Measurements from ENCODE around the gene CABLES1.

CABLES1 gene

DNA sequence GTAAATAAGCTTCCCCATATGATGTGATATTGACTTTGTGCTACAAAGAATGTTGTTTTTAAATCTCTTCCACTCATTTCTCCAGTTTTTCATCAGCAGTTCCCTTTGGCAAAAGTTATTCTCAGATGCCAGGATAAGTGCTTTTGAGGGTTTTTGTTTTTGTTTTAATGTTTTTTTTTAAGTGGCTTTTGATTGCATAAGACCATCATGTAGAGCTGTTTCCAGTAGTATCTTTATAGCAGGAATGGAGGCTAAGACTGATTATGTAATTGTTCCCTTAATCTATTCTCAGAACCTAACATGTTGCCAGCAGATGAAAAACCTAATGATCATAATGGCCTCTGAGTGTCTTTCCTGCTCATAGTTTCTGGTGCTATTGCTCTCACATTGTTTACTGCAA is 77.9 kb downstream of the CABLES1 start:
- no peaks in the 10 kb centered on the region for H3K27me3 ChIP-seq (ENCODE audit: insufficient read depth, poor library complexity, severe bottlenecking)
- no peak for DNase-seq (ENCODE audit: low read depth in 1 of 2, low spot score in 1 of 2)
- no peak overlapping the region for H3K27ac ChIP-seq (replicated peaks)
- no peak for TF ChIP-seq POLR2AphosphoS5 (IDR thresholded peaks at IDR 0.05; ENCODE audit: low read depth)
- TF ChIP-seq, protein P1, sequence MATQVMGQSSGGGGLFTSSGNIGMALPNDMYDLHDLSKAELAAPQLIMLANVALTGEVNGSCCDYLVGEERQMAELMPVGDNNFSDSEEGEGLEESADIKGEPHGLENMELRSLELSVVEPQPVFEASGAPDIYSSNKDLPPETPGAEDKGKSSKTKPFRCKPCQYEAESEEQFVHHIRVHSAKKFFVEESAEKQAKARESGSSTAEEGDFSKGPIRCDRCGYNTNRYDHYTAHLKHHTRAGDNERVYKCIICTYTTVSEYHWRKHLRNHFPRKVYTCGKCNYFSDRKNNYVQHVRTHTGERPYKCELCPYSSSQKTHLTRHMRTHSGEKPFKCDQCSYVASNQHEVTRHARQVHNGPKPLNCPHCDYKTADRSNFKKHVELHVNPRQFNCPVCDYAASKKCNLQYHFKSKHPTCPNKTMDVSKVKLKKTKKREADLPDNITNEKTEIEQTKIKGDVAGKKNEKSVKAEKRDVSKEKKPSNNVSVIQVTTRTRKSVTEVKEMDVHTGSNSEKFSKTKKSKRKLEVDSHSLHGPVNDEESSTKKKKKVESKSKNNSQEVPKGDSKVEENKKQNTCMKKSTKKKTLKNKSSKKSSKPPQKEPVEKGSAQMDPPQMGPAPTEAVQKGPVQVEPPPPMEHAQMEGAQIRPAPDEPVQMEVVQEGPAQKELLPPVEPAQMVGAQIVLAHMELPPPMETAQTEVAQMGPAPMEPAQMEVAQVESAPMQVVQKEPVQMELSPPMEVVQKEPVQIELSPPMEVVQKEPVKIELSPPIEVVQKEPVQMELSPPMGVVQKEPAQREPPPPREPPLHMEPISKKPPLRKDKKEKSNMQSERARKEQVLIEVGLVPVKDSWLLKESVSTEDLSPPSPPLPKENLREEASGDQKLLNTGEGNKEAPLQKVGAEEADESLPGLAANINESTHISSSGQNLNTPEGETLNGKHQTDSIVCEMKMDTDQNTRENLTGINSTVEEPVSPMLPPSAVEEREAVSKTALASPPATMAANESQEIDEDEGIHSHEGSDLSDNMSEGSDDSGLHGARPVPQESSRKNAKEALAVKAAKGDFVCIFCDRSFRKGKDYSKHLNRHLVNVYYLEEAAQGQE (IDR thresholded peaks at IDR 0.05; ENCODE audit: insufficient replicate concordance, low read depth), result no peak
- H3K4me3 ChIP-seq (replicated peaks; ENCODE audit: insufficient read depth, low read length), result no peak overlapping the region

DNA sequence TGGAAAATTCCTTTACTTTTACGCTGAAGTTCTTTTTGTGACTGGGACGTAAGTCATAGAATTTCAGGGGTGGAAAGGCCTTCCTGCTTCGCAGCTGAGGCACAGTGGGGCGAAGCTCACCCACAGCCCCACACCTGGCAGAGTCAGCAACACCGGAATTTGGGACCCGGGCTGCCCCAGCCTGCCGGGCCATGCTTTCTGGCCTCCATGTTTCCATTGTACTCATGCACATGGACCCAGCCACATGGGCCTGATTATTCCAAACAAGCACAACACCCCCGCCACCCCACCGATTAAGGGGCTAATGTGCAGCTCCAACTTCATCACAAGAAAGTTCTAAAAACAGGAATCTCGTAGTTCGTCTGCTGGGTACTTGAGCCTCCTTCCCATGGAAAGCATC is 82.5 kb downstream of the CABLES1 start:
- Histone ChIP-seq H3K4me3 (replicated peaks; ENCODE audit: insufficient read depth, low read length) (no peak overlapping the region), H3K27ac (replicated peaks) (no peak overlapping the region), H3K27me3 (ENCODE audit: insufficient read depth, poor library complexity, severe bottlenecking) (no peaks in the 10 kb centered on the region)
- no peak for DNase-seq (ENCODE audit: low read depth in 1 of 2, low spot score in 1 of 2)
- no peak for TF ChIP-seq SPI1 (IDR thresholded peaks at IDR 0.05; ENCODE audit: borderline replicate concordance, low read depth)
- no peak for TF ChIP-seq GABPA (IDR thresholded peaks at IDR 0.05; ENCODE audit: low read depth)

DNA sequence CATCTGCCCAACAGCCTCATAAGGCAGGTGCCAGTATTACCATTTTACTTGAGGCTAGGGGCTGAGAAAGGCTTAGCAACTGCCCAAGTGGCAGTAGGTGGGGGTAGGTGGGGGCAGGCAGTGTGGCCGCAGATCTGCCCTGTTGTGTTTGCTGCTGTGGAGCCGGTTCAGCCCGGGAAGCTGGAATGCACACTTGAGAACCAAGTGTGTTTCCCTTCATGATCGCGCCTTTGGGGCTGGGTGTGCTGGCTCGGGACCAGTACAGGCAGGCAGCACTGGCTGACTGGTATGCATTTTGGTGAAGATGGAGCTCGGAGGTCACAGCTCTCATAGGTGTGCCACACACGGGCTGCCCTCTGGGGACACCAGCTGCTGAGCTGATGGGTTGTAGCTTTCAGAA is 85.1 kb downstream of the CABLES1 start:
- Histone ChIP-seq H3K4me3 (replicated peaks; ENCODE audit: insufficient read depth, low read length) (no peak overlapping the region), H3K27me3 (ENCODE audit: insufficient read depth, poor library complexity, severe bottlenecking) (no peaks in the 10 kb centered on the region), H3K27ac (replicated peaks) (no peak overlapping the region)
- DNase-seq (ENCODE audit: low read depth in 1 of 2, low spot score in 1 of 2), result no peak
- TF ChIP-seq, protein P1 (IDR thresholded peaks at IDR 0.05; ENCODE audit: insufficient replicate concordance, low read depth), result no peak
- TF ChIP-seq GABPA (IDR thresholded peaks at IDR 0.05; ENCODE audit: low read depth) (no peak), POLR2AphosphoS5 (IDR thresholded peaks at IDR 0.05; ENCODE audit: low read depth) (no peak), SPI1 (IDR thresholded peaks at IDR 0.05; ENCODE audit: borderline replicate concordance, low read depth) (no peak)
- TF ChIP-seq, protein P2, sequence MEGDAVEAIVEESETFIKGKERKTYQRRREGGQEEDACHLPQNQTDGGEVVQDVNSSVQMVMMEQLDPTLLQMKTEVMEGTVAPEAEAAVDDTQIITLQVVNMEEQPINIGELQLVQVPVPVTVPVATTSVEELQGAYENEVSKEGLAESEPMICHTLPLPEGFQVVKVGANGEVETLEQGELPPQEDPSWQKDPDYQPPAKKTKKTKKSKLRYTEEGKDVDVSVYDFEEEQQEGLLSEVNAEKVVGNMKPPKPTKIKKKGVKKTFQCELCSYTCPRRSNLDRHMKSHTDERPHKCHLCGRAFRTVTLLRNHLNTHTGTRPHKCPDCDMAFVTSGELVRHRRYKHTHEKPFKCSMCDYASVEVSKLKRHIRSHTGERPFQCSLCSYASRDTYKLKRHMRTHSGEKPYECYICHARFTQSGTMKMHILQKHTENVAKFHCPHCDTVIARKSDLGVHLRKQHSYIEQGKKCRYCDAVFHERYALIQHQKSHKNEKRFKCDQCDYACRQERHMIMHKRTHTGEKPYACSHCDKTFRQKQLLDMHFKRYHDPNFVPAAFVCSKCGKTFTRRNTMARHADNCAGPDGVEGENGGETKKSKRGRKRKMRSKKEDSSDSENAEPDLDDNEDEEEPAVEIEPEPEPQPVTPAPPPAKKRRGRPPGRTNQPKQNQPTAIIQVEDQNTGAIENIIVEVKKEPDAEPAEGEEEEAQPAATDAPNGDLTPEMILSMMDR (IDR thresholded peaks at IDR 0.05; ENCODE audit: insufficient read depth, low read length), result no peak

DNA sequence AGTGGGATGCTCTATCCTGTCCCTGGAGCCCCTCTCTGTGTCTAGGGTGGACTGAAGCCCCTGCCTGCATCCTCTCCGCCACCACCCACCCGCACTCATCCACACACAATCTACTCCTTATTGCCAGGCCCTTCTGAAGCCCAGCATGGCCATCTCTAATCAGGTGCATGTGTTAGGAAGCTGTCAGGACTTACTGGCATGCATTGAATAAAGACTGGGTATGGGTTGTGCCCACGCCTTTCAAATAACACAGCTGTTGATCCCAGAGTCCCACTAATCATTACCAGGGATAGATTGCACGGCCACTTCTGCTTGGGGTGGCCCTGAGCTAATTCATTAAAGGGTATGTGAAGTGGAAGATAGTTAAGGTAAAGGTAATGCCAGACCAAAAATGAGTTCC is 88.4 kb downstream of the CABLES1 start:
- H3K27me3 ChIP-seq (ENCODE audit: insufficient read depth, poor library complexity, severe bottlenecking), result no peaks in the 10 kb centered on the region
- no peak overlapping the region for H3K27ac ChIP-seq (replicated peaks)
- DNase-seq (ENCODE audit: low read depth in 1 of 2, low spot score in 1 of 2), result no peak
- no peak for TF ChIP-seq SPI1 (IDR thresholded peaks at IDR 0.05; ENCODE audit: borderline replicate concordance, low read depth)
- TF ChIP-seq, protein P2 (IDR thresholded peaks at IDR 0.05; ENCODE audit: insufficient read depth, low read length), result no peak
- TF ChIP-seq, protein P1 (IDR thresholded peaks at IDR 0.05; ENCODE audit: insufficient replicate concordance, low read depth), result no peak
- TF ChIP-seq POLR2AphosphoS5 (IDR thresholded peaks at IDR 0.05; ENCODE audit: low read depth), result no peak
- TF ChIP-seq GABPA (IDR thresholded peaks at IDR 0.05; ENCODE audit: low read depth), result no peak
- H3K4me3 ChIP-seq (replicated peaks; ENCODE audit: insufficient read depth, low read length), result no peak overlapping the region

Data from HL-60 (cell line).